ENCODE measurements around the gene AGPS. TPM values are rescaled to one million over a fixed set of nuclear protein-coding genes. Genes with fewer than 3 reads are reported as not detected.
A peak's percentile ranks its signal among the peaks of the same experiment; 100 is the strongest.

The AGPS gene
- total RNA-seq (10 to 100 TPM; 28.3 to 29.7 TPM), polyA plus RNA-seq (10 to 100 TPM; 13.8 to 17.4 TPM)

- H3K9me3 Mint-ChIP-seq = no peaks in the 10 kb centered on the region
- peak within 1 kb of the TSS; percentile 78 for H3K4me3 ChIP-seq (ENCODE audit: low read length in 2 of 2)
- peak; percentile 66 to 76 (median 72) for DNase-seq
- H3K27me3 ChIP-seq (ENCODE audit: insufficient read depth, low read length) = no peaks in the 10 kb centered on the region
- intact Hi-C loops (cut with micrococcal nuclease) = loop anchor here (1.0 to 5.0 kb wide), 2 partner anchors 130 to 161 kb away; partner anchors contain the start of gene NFE2L2
- H3K36me3 ChIP-seq (ENCODE audit: insufficient read depth, low read length) = no peaks in the 10 kb centered on the region
- H3K4me3 Mint-ChIP-seq = peak within 1 kb of the TSS; percentile 92 to 98 (median 94)
- ChIA-PET POLR2A (ENCODE audit: partially characterized antibody) (interaction anchor here (0.6 to 6.3 kb wide), 14 partner anchors 11 to 1391 kb away, joined by 3 to 55 read pairs (median 4); partner anchors contain the start of genes HNRNPA3, NFE2L2, PJVK and PRKRA), CTCF (ENCODE audit: partially characterized antibody) (interaction anchor here (0.9 to 3.9 kb wide), 11 partner anchors 8 to 245 kb away, joined by 3 to 23 read pairs (median 7); partner anchors contain the start of gene NFE2L2)
- H3K4me1 ChIP-seq (ENCODE audit: insufficient read depth, low read length) = peaks cover 47% of the 10 kb centered on the region
- no peaks in the 10 kb centered on the region for H3K9me3 ChIP-seq (ENCODE audit: control insufficient read depth in 1 of 2, low read length in 2 of 2)
- peaks cover 47 to 63% (median 53%) of the 10 kb centered on the region in 4 donors for H3K4me1 Mint-ChIP-seq
- peak within 1 kb of the TSS; percentile 56 for H3K27ac ChIP-seq (ENCODE audit: low read depth, low read length)
- H3K27ac Mint-ChIP-seq = peak within 1 kb of the TSS; percentile 79 to 94 (median 92)
- peaks cover 7 to 17% of the 10 kb centered on the region in 2 donors for H3K36me3 Mint-ChIP-seq
- H3K27me3 Mint-ChIP-seq = no peaks in the 10 kb centered on the region
These were observed at the start of gene AGPS for GRCh38 chr2:177392373-177393202. Gene AGPS, plus strand, starts transcription at chr2:177392773. Its CDS starts 17 bp downstream, at chr2:177392790.

- ChIA-PET POLR2A (ENCODE audit: partially characterized antibody) (no interaction called here), CTCF (ENCODE audit: partially characterized antibody) (interaction anchor here (1.2 to 1.4 kb wide), 3 partner anchors 9 to 179 kb away, joined by 4 to 8 read pairs (median 4); no protein-coding TSS in a partner anchor)
- no peak for DNase-seq
- H3K4me3 ChIP-seq (ENCODE audit: low read length in 2 of 2) = no peak overlapping the region
- no peaks in the 10 kb centered on the region for H3K9me3 ChIP-seq (ENCODE audit: control insufficient read depth in 1 of 2, low read length in 2 of 2)
- no peak overlapping the region for H3K27ac ChIP-seq (ENCODE audit: low read depth, low read length)
- H3K27me3 ChIP-seq (ENCODE audit: insufficient read depth, low read length) = no peaks in the 10 kb centered on the region
- Mint-ChIP-seq H3K36me3 (no peaks in the 10 kb centered on the region), H3K9me3 (no peaks in the 10 kb centered on the region), H3K27ac (no peak overlapping the region), H3K27me3 (no peaks in the 10 kb centered on the region), H3K4me1 (no peaks in the 10 kb centered on the region), H3K4me3 (no peak overlapping the region)
- no peaks in the 10 kb centered on the region for H3K36me3 ChIP-seq (ENCODE audit: insufficient read depth, low read length)
- intact Hi-C loops (cut with micrococcal nuclease) = loop anchor here (2.0 kb wide), 1 partner anchor 39 kb away; no protein-coding TSS in a partner anchor
- H3K4me1 ChIP-seq (ENCODE audit: insufficient read depth, low read length) = no peaks in the 10 kb centered on the region
These were observed 48.8 kb upstream of the AGPS start for GRCh38 chr2:177343773-177344172.

DNA sequence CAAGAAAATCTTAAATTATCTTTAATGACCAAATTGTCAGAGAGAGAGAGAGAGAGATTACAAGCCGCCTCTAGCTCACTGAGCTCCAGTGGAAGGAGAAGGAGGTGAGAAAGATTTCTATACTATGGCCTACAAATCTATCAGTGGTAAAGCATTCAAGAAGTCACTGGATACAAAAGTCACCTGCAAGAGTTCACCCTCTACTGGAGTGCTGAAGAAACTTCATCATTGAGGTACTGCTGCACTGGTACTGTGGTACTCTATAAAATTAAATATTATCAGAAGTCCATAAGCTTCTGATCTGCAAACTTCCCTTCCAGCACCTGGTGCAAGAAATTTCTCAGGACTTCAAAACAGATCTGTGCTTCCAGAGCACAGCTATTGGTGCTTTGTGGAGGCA lies 48.3 kb upstream of the AGPS start:
- no peak overlapping the region for H3K27ac Mint-ChIP-seq
- no peaks in the 10 kb centered on the region for H3K4me1 ChIP-seq (ENCODE audit: insufficient read depth, low read length)
- no peak overlapping the region for H3K27ac ChIP-seq (ENCODE audit: low read depth, low read length)
- intact Hi-C loops (cut with micrococcal nuclease) = loop anchor here (2.0 kb wide), 1 partner anchor 38 kb away; no protein-coding TSS in a partner anchor
- H3K36me3 ChIP-seq (ENCODE audit: insufficient read depth, low read length) = no peaks in the 10 kb centered on the region
- no peaks in the 10 kb centered on the region for H3K9me3 Mint-ChIP-seq
- H3K36me3 Mint-ChIP-seq = no peaks in the 10 kb centered on the region
- no peak overlapping the region for H3K4me3 Mint-ChIP-seq
- H3K9me3 ChIP-seq (ENCODE audit: control insufficient read depth in 1 of 2, low read length in 2 of 2) = no peaks in the 10 kb centered on the region
- no peaks in the 10 kb centered on the region for H3K27me3 Mint-ChIP-seq
- no peak overlapping the region for H3K4me3 ChIP-seq (ENCODE audit: low read length in 2 of 2)
- H3K4me1 Mint-ChIP-seq = no peaks in the 10 kb centered on the region
- H3K27me3 ChIP-seq (ENCODE audit: insufficient read depth, low read length) = no peaks in the 10 kb centered on the region
- no peak for DNase-seq
- ChIA-PET CTCF (ENCODE audit: partially characterized antibody) (interaction anchor here (1.2 to 1.4 kb wide), 2 partner anchors 9 to 10 kb away, joined by 4 to 8 read pairs; no protein-coding TSS in a partner anchor), POLR2A (ENCODE audit: partially characterized antibody) (no interaction called here)

DNA sequence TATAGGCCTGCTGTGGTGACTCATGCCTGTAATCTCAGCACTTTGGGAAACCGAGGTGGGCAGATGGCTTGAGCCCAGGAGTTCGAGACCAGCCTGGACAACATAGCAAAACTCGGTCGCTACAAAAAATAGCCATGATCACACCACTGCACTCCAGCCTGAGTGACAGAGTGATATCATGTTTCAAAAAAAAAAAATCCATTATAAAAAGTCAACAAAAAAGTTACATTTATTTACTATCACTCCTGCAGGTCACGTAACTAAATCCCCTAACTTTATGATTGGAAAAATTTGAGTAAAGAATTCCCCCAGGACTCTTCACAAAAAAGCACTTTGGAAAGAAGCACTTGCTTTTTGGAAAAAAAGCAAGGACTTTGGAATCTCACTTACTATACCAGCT lies 46.4 kb upstream of the AGPS start:
- Histone ChIP-seq H3K36me3 (ENCODE audit: insufficient read depth, low read length) (no peaks in the 10 kb centered on the region), H3K4me3 (ENCODE audit: low read length in 2 of 2) (no peak overlapping the region), H3K9me3 (ENCODE audit: control insufficient read depth in 1 of 2, low read length in 2 of 2) (no peaks in the 10 kb centered on the region), H3K27ac (ENCODE audit: low read depth, low read length) (no peak overlapping the region), H3K4me1 (ENCODE audit: insufficient read depth, low read length) (no peaks in the 10 kb centered on the region), H3K27me3 (ENCODE audit: insufficient read depth, low read length) (no peaks in the 10 kb centered on the region)
- Mint-ChIP-seq H3K4me3 (no peak overlapping the region), H3K27ac (no peak overlapping the region), H3K4me1 (no peaks in the 10 kb centered on the region), H3K9me3 (no peaks in the 10 kb centered on the region), H3K36me3 (no peaks in the 10 kb centered on the region), H3K27me3 (no peaks in the 10 kb centered on the region)
- no peak for DNase-seq
- intact Hi-C loops (cut with micrococcal nuclease) = no loop called here
- ChIA-PET CTCF (ENCODE audit: partially characterized antibody) (interaction anchor here (1.7 to 1.9 kb wide), 2 partner anchors 11 to 12 kb away, joined by 4 to 7 read pairs; no protein-coding TSS in a partner anchor), POLR2A (ENCODE audit: partially characterized antibody) (no interaction called here)

DNA sequence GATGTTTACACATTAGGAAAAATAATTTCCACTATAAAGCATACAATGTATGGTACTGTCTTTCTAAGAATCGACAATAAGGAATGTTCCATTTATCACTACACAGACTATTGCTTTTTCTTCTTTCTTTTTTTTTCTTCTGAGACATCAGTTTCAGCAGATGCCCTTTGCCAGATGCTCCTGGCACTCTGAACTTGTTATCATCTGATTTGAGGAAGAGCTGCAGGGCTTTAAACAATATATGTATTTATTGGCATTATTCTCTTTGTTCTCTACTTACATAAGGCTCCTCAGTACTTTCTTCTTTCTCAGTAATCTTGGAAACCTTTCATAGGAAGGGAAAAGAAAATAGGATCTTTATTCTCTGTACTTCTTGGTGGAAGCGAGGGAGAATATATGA lies 45.0 kb upstream of the AGPS start:
- intact Hi-C loops (cut with micrococcal nuclease) = no loop called here
- Mint-ChIP-seq H3K27me3 (no peaks in the 10 kb centered on the region), H3K9me3 (no peaks in the 10 kb centered on the region), H3K4me1 (peaks cover 0 to 2% (median under 1%) of the 10 kb centered on the region in 4 donors), H3K27ac (no peak overlapping the region), H3K36me3 (no peaks in the 10 kb centered on the region), H3K4me3 (no peak overlapping the region)
- no peaks in the 10 kb centered on the region for H3K36me3 ChIP-seq (ENCODE audit: insufficient read depth, low read length)
- POLR2A ChIA-PET (ENCODE audit: partially characterized antibody) = no interaction called here
- CTCF ChIA-PET (ENCODE audit: partially characterized antibody) = interaction anchor here (0.8 to 1.9 kb wide), 3 partner anchors 12 to 45 kb away, joined by 3 to 7 read pairs (median 4); partner anchors contain the start of gene AGPS
- DNase-seq = no peak
- no peak overlapping the region for H3K4me3 ChIP-seq (ENCODE audit: low read length in 2 of 2)
- H3K4me1 ChIP-seq (ENCODE audit: insufficient read depth, low read length) = no peaks in the 10 kb centered on the region
- no peak overlapping the region for H3K27ac ChIP-seq (ENCODE audit: low read depth, low read length)
- no peaks in the 10 kb centered on the region for H3K27me3 ChIP-seq (ENCODE audit: insufficient read depth, low read length)
- no peaks in the 10 kb centered on the region for H3K9me3 ChIP-seq (ENCODE audit: control insufficient read depth in 1 of 2, low read length in 2 of 2)

- Mint-ChIP-seq H3K4me1 (peaks cover 0 to 5% (median under 1%) of the 10 kb centered on the region in 4 donors), H3K27ac (no peak overlapping the region), H3K4me3 (no peak overlapping the region), H3K9me3 (no peaks in the 10 kb centered on the region), H3K36me3 (no peaks in the 10 kb centered on the region), H3K27me3 (no peaks in the 10 kb centered on the region)
- ChIA-PET CTCF (ENCODE audit: partially characterized antibody) (no interaction called here), POLR2A (ENCODE audit: partially characterized antibody) (no interaction called here)
- intact Hi-C loops (cut with micrococcal nuclease) = no loop called here
- Histone ChIP-seq H3K36me3 (ENCODE audit: insufficient read depth, low read length) (no peaks in the 10 kb centered on the region), H3K4me3 (ENCODE audit: low read length in 2 of 2) (no peak overlapping the region), H3K27ac (ENCODE audit: low read depth, low read length) (no peak overlapping the region), H3K4me1 (ENCODE audit: insufficient read depth, low read length) (no peaks in the 10 kb centered on the region), H3K9me3 (ENCODE audit: control insufficient read depth in 1 of 2, low read length in 2 of 2) (no peaks in the 10 kb centered on the region), H3K27me3 (ENCODE audit: insufficient read depth, low read length) (no peaks in the 10 kb centered on the region)
- no peak for DNase-seq
These were observed 44.4 kb upstream of the AGPS start for GRCh38 chr2:177348118-177348654.

Measured in CD4-positive, alpha-beta memory T cell (primary cell).